ENCODE results near the gene FBXO2.

FBXO2 gene

GRCh38 chr1:11654137-11654938 lies at the start of gene FBXO2, which contains the start of gene FBXO44:
TSS of gene FBXO2 (minus strand) at chr1:11654429. CDS start at chr1:11654340, 89 bp downstream.
TSS of gene FBXO44 (plus strand) at chr1:11654877. CDS start at chr1:11655836, 959 bp downstream.
- DNase-seq (ENCODE audit: low spot score), result no peak

GRCh38 chr1:11703357-11704193 lies 49.3 kb upstream of the FBXO2 start:
- DNase-seq (ENCODE audit: low spot score), result no peak

GRCh38 chr1:11701981-11702803 lies 48.0 kb upstream of the FBXO2 start:
- DNase-seq (ENCODE audit: low spot score), result no peak

GRCh38 chr1:11701551-11701961 lies 47.3 kb upstream of the FBXO2 start:
- no peak for DNase-seq (ENCODE audit: low spot score)

- no peak for DNase-seq (ENCODE audit: low spot score)
Measured at GRCh38 chr1:11700601-11701467, 46.6 kb upstream of the FBXO2 start.

GRCh38 chr1:11697893-11698210 lies 43.6 kb upstream of the FBXO2 start:
- DNase-seq (ENCODE audit: low spot score), result no peak

GRCh38 chr1:11697188-11697892 lies 43.1 kb upstream of the FBXO2 start:
- no peak for DNase-seq (ENCODE audit: low spot score)

- no peak for DNase-seq (ENCODE audit: low spot score)
Measured at GRCh38 chr1:11695861-11696260, 41.6 kb upstream of the FBXO2 start.

GRCh38 chr1:11693917-11694316 lies 39.7 kb upstream of the FBXO2 start:
- no peak for DNase-seq (ENCODE audit: low spot score)

GRCh38 chr1:11693024-11693590 lies 38.9 kb upstream of the FBXO2 start:
- peak; percentile 88 for DNase-seq (ENCODE audit: low spot score)

GRCh38 chr1:11691928-11692711 lies 37.9 kb upstream of the FBXO2 start:
- no peak for DNase-seq (ENCODE audit: low spot score)

GRCh38 chr1:11691302-11691914 lies 37.2 kb upstream of the FBXO2 start, which contains the start of gene DRAXIN:
TSS of gene DRAXIN (plus strand) at chr1:11691710. CDS start at chr1:11706259, 14,549 bp downstream.
- no peak for DNase-seq (ENCODE audit: low spot score)

- DNase-seq (ENCODE audit: low spot score), result no peak
Measured at GRCh38 chr1:11690397-11691301, 36.4 kb upstream of the FBXO2 start.

- DNase-seq (ENCODE audit: low spot score), result no peak
Measured at GRCh38 chr1:11688506-11688905, 34.3 kb upstream of the FBXO2 start.

GRCh38 chr1:11685210-11685752 lies 31.1 kb upstream of the FBXO2 start:
- no peak for DNase-seq (ENCODE audit: low spot score)

GRCh38 chr1:11684070-11684469 lies 29.8 kb upstream of the FBXO2 start:
- no peak for DNase-seq (ENCODE audit: low spot score)

GRCh38 chr1:11682799-11683198 lies 28.6 kb upstream of the FBXO2 start:
- no peak for DNase-seq (ENCODE audit: low spot score)
